Measurements from ENCODE around the gene FNBP1.
"Not testable (repeated sequence)": the region's sequence is repeated elsewhere in the genome, so short reads cannot be mapped to it uniquely, and the experiment has no call there.

FNBP1 gene

DNA sequence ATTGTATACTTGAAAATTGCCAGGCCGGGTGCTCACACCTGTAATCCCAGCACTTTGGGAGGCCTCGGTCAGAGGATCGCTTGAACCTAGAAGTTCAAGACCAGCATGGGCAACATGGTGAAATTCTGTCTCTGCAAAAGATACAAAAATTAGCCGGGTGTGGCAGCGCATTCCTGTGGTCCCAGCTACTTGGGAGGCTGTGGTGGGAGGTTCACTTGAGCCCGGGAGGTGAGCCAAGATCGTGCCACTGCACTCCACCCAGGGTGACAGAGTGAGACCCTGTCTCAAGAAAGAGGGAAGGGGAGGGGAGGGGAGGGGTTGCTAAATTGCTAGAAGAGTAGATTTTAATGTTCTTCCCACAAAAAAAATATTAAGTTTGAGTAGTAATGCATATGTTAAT lies 53.2 kb downstream of the FNBP1 start:
- DNase-seq = no peak

GRCh38 chr9:129989362-129989708 lies 53.7 kb downstream of the FNBP1 start:
- DNase-seq = no peak

GRCh38 chr9:129988607-129989361 lies 54.2 kb downstream of the FNBP1 start:
- DNase-seq = no peak

- DNase-seq = no peak
Measured at GRCh38 chr9:129987941-129988340, 55.0 kb downstream of the FNBP1 start.

GRCh38 chr9:129987047-129987446 lies 55.9 kb downstream of the FNBP1 start:
- DNase-seq = no peak

GRCh38 chr9:129984589-129984988 lies 58.4 kb downstream of the FNBP1 start:
- not testable (repeated sequence) for DNase-seq

GRCh38 chr9:129983891-129984290 lies 59.1 kb downstream of the FNBP1 start:
- DNase-seq = no peak

GRCh38 chr9:129981180-129981907 lies 61.6 kb downstream of the FNBP1 start:
- DNase-seq = no peak

- not testable (repeated sequence) for DNase-seq
Measured at GRCh38 chr9:129980224-129980623, 62.8 kb downstream of the FNBP1 start.

DNA sequence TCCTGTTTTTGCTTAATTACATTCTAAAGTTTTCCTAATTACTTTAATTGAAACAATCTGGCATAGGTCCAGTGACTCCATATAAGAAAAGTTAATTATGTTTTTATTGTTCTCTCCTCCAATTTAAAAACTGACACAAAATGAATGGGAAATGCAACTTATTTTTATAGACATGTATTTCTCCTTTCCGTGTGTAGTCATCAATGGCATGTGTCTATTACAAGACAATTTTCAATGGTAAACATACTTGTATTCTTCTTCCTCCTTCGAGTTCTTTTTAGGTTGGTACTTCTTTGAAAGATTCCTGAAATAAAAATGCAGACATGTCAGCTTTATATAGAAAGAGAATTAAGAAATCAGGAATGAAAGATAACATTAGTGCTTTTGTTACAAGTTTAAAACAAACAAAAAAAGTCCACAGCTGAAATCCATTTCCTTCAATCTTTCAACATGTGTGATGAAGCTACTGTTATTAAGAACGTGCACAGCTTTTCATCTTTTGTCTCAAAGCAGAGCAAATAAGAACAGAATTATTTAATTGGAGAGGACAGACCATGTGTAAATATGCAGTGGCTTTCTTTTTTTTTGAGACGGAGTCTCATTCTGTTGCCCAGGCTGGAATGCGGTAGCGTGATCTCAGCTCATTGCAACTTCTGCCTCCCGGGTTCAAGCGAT lies 63.8 kb downstream of the FNBP1 start:
- no peak for DNase-seq

GRCh38 chr9:129972816-129973215 lies 70.2 kb downstream of the FNBP1 start:
- DNase-seq = no peak

DNA sequence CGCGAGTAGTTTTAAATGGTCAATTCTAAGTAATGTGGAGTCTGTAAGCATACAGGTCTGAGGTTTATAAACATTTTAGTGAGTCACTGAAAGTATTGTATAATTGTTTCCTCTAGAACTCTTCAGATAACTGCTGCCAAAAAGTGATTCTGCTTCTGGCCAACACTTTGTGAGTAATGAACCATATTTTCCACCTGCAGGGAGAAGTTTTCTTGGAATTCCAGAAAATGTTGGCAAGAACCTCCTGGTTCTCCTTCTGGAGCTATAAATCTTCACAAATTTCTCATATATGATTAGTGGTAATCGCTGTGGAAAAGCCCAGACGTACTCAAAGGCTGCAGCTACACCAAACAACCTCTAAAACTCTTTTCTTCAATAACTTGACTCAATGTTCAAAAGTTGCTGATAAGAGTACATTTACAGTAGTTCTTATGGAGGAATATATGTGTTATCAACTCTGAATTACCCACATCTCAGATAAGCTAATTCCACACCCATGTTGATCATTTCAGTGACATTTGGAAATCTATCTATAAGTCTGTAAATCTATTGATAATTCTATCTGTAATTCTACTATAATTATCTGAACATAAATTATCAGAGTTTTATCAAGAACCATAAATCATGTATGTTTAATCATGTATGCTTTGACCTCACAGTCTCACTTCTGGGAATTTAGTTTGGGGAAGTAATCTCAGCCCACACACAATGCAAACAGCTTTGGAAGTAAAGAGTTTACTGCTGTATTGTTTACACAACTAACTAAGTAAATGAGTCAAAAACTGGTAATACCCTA lies 74.1 kb downstream of the FNBP1 start:
- DNase-seq = no peak

- DNase-seq = no peak
Measured at GRCh38 chr9:129964901-129965734, 77.9 kb downstream of the FNBP1 start.

DNA sequence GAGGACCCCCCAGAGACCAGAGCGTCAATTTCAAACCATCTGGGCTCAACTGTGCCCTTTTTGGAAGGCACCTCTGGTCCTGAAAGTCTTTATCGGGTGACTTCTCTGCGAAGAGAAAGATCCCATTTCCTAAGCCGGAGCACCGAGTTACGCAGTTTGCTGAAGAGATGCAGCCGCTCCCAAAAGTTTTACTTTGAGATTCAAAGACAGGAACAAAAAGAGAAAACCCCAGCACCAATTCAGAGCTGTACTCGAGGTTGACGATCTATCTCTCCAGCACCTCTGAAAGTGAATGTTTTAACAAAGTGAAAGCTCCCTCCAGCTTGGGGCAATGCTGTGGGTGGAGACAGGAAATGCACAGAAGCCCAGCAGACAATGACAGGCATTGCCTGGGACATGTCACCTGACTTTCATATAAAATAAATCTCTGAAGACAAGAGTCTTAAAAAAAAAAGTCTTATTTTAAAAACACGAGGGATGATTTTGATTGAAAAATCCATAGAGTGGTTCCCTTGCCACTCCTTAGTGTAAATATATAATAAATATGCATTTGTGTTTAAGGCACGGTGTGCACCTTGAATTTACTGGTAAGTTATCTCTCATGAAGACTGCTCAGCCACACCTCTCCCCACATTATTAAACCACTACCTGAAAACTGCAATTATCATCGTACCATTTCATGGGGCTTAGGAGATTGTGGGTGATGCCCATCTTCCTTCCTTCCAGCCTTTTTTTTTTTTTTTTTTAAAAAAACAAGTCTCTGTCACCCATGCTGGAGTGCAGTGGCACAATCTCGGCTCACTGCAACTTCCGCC lies 79.9 kb downstream of the FNBP1 start:
- peak; percentile 1 for DNase-seq

DNA sequence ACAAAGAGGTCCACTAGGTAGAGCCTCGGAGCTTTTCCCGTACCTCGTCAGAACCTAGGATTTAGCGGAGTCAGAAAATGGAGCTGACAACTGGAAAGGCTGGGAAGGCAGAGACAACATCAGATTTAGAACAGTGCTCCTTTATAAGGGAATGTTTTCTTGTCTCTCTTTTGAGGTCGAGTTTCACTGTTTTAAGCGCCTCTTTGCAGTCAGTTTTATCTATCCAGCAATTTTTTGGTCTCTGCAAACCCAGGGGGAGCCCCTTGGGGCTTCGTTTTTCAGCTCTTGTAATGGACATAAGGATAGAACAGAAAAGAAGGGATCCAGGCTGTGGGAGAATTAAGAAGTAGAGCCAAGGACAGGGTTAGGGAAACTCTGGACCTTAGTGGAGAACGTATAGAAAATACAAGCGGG lies 80.5 kb downstream of the FNBP1 start:
- no peak for DNase-seq

- DNase-seq = no peak
Measured at GRCh38 chr9:129958796-129959195, 84.2 kb downstream of the FNBP1 start.

DNA sequence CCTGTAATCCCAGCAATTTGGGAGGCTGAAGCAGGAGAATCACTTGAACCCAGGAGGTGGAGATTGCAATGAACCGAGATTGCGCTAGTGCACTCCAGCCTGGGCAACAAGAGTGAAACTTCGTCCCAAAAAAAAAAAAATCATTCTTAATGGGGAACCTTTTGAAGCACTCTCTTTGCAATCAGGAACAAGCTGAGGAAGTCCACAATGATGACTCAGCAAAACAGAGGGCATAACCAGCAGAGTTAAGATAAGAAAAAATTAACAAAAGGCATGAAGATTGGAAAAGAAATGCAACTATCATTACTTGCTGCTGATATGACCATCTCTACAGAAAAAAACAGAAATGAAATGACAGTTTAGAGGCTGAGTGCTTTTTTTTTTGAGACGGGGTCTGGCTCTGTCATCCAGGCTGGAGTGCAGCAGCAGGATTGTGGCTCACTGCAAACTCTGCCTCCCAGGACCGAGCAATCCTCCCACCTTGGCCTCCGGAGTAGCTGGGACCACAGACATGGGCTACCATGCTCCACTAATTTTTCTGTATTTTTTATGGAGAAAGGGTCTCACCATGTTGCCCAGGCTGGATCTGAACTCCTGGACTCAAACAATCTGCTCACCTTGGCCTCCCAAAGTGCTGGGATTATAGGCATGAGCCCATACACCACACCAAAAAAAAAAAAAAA lies 88.0 kb downstream of the FNBP1 start:
- DNase-seq = no peak

DNA sequence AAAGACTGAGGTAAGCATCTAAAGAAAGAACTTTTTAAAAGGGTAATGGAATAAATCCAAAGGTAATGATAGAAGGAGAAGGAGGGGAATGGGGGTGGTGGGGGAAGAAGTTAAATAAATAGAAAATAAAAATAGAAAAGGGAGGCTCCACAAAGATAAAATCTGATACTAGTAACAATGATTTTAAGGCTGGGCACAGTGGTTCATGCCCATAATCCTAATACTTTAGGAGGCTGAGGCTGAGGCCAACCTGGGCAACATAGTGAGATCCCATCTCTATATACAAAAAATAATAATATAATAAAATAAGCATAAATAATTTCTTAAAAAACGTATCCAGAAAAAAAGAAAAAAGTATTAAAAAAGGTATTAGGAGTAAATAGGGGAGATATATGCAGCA lies 89.3 kb downstream of the FNBP1 start:
- DNase-seq = no peak

GRCh38 chr9:129952337-129952736 lies 90.7 kb downstream of the FNBP1 start:
- DNase-seq = no peak

DNA sequence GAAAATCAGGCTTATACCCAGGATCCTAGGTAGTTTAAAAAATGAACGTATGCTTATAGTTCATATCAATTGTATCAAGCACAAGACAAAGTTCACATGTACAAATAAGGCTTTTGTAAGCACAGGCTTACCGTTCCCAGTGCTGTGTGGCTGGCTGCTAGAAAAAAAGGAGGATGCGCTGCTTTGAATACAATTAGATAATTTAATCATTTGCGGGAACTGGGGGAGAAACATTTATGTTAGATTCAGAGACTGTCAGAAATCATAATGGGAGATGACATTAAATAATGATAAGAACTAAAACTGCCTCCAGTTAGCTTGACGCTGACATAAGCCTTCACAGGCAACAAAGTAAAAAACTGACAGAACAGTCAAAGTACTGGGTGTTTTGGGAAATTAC lies 93.2 kb downstream of the FNBP1 start:
- DNase-seq = no peak

DNA sequence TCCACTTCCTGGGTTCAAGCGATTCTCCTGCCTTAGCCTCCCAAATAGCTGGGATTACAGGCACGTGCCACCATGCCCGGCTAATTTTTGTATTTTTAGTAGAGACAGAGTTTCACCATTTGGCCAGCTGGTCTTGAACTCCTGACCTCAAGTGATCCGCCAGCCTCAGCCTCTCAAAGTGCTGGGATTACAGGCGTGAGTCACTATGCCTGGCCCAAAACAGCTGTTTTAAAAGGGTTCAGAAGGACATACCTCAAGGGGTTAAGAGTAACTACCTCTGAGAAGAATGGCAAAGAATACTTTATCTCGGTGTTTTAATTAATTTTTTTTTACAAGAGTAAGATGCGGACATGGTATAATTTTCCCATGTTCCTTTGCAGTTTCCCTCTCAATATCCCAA lies 94.4 kb downstream of the FNBP1 start:
- not testable (repeated sequence) for DNase-seq

All from NCI-H2107 (cell line).